Measurements from ENCODE around the gene TMEM31.

GRCh38 chrX:103734125-103734760 is 23.5 kb downstream of the TMEM31 start:
- TF ChIP-seq, protein P1, sequence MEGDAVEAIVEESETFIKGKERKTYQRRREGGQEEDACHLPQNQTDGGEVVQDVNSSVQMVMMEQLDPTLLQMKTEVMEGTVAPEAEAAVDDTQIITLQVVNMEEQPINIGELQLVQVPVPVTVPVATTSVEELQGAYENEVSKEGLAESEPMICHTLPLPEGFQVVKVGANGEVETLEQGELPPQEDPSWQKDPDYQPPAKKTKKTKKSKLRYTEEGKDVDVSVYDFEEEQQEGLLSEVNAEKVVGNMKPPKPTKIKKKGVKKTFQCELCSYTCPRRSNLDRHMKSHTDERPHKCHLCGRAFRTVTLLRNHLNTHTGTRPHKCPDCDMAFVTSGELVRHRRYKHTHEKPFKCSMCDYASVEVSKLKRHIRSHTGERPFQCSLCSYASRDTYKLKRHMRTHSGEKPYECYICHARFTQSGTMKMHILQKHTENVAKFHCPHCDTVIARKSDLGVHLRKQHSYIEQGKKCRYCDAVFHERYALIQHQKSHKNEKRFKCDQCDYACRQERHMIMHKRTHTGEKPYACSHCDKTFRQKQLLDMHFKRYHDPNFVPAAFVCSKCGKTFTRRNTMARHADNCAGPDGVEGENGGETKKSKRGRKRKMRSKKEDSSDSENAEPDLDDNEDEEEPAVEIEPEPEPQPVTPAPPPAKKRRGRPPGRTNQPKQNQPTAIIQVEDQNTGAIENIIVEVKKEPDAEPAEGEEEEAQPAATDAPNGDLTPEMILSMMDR (conservative IDR thresholded peaks at IDR 0.05; ENCODE audit: low read depth, low read length) = no peak
- no peak for TF ChIP-seq EZH2 (IDR thresholded peaks at IDR 0.05; ENCODE audit: borderline replicate concordance, low read depth, low read length, poor library complexity, severe bottlenecking)

Data from A673 (cell line).